Ishikawa (cell line): Measurements from ENCODE around the gene ITIH5.
A peak's percentile ranks its signal among the peaks of the same experiment; 100 is the strongest.

Experiments
- CEBPB ChIP-seq: IDR thresholded peaks from 2 replicates; pipeline ENCODE4 v1.6.1; 2012
- CREB1 ChIP-seq: IDR thresholded peaks from 2 replicates; pipeline ENCODE4 v1.6.1; 2012; ENCODE audit warnings: low read depth
- EGR1 ChIP-seq: IDR thresholded peaks from 2 replicates; pipeline ENCODE4 v1.6.1; 2012
- EP300 ChIP-seq: IDR thresholded peaks from 2 replicates; pipeline ENCODE4 v1.6.1; 2012; ENCODE audit warnings: borderline replicate concordance
- FOXM1 ChIP-seq: IDR thresholded peaks from 2 replicates; pipeline ENCODE4 v1.6.1; 2012; ENCODE audit warnings: low read depth, borderline replicate concordance
- NFIC ChIP-seq: IDR thresholded peaks from 2 replicates; pipeline ENCODE4 v1.6.1; 2012
- RAD21 ChIP-seq: IDR thresholded peaks from 2 replicates; pipeline ENCODE4 v1.6.1; 2012; ENCODE audit warnings: low read depth
- TAF1 ChIP-seq: IDR thresholded peaks from 2 replicates; pipeline ENCODE4 v1.6.1; 2012; ENCODE audit warnings: low read depth, mild to moderate bottlenecking
- TCF12 ChIP-seq: IDR thresholded peaks from 2 replicates; pipeline ENCODE4 v1.6.1; 2012; ENCODE audit warnings: low read depth
- TEAD4 ChIP-seq: IDR thresholded peaks from 2 replicates; pipeline ENCODE4 v1.6.1; 2012
- YY1 ChIP-seq: IDR thresholded peaks from 2 replicates; pipeline ENCODE4 v1.6.1; 2012; ENCODE audit warnings: low read depth
- ZBTB7A ChIP-seq: IDR thresholded peaks from 2 replicates; pipeline ENCODE4 v1.6.1; 2012; ENCODE audit warnings: low read depth
- TF ChIP-seq, protein P1 (sequence below): IDR thresholded peaks from 2 replicates; pipeline ENCODE4 v1.6.1; 2012; ENCODE audit warnings: low read depth, mild to moderate bottlenecking
- TF ChIP-seq, protein P2 (sequence below): IDR thresholded peaks from 2 replicates; pipeline ENCODE4 v1.6.1; 2012
- TF ChIP-seq, protein P3 (sequence below): IDR thresholded peaks from 2 replicates; pipeline ENCODE4 v1.6.1; 2012

The ITIH5 gene

DNA sequence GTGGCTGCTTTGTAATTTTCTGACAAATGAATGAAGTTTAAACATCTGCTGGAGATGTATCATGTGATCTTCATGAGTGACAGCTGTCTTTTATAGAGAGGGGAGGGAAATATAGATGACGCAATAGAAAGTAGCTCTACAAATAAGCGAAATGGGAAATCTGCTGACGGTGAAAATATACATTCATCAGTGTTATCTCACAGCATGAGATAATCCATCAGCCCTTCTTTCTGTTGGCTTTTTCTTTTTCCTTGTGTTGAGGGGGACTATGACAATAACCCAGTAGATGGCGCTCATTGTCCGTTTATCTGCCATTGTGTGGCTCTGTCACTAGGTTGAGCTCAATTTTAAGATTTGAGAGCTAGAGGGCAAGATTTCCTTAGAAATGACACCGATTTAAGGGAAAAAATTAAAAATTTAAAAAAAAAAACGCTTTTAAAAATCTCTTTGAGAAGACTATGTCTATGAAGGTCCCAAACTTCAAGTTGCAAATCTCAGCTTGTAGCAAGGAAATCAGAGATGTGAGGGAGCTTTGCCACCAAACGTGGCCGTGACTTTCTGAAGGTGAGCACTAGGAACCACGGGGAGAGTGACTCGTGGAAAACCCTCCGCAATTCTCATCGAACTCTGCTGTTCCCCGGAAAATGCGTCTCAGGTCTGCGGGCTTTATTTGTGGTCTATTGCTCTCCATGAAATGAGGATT, 141.3 kb downstream of the ITIH5 start:
- TF ChIP-seq TCF12 (no peak), EGR1 (no peak), YY1 (no peak), RAD21 (peak; percentile 91)

DNA sequence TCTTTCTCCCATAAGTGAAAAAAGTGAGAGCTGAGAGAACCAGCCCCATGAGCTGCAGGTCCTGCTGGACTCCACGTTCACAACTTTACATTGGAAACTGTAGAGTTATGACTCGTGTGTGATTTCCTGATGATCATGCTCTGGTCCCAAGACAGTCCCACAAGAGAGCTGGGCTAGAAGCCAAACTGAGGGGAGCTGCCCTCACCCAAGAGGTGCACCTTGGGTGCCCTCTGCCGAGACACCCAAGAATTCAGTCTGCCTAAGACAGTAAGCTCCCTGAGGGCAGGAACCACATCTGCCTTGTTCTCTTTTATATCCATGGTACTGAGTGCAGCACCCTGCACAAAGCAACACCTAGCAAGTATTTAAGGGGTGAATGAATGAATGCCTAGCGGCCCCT, 143.1 kb downstream of the ITIH5 start:
- TF ChIP-seq TAF1, result no peak
- TF ChIP-seq FOXM1, result no peak
- TF ChIP-seq ZBTB7A, result no peak
- TF ChIP-seq, protein P1, sequence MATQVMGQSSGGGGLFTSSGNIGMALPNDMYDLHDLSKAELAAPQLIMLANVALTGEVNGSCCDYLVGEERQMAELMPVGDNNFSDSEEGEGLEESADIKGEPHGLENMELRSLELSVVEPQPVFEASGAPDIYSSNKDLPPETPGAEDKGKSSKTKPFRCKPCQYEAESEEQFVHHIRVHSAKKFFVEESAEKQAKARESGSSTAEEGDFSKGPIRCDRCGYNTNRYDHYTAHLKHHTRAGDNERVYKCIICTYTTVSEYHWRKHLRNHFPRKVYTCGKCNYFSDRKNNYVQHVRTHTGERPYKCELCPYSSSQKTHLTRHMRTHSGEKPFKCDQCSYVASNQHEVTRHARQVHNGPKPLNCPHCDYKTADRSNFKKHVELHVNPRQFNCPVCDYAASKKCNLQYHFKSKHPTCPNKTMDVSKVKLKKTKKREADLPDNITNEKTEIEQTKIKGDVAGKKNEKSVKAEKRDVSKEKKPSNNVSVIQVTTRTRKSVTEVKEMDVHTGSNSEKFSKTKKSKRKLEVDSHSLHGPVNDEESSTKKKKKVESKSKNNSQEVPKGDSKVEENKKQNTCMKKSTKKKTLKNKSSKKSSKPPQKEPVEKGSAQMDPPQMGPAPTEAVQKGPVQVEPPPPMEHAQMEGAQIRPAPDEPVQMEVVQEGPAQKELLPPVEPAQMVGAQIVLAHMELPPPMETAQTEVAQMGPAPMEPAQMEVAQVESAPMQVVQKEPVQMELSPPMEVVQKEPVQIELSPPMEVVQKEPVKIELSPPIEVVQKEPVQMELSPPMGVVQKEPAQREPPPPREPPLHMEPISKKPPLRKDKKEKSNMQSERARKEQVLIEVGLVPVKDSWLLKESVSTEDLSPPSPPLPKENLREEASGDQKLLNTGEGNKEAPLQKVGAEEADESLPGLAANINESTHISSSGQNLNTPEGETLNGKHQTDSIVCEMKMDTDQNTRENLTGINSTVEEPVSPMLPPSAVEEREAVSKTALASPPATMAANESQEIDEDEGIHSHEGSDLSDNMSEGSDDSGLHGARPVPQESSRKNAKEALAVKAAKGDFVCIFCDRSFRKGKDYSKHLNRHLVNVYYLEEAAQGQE, result no peak
- no peak for TF ChIP-seq CEBPB
- TF ChIP-seq NFIC, result no peak
- no peak for TF ChIP-seq TCF12
- TF ChIP-seq TEAD4, result no peak

DNA sequence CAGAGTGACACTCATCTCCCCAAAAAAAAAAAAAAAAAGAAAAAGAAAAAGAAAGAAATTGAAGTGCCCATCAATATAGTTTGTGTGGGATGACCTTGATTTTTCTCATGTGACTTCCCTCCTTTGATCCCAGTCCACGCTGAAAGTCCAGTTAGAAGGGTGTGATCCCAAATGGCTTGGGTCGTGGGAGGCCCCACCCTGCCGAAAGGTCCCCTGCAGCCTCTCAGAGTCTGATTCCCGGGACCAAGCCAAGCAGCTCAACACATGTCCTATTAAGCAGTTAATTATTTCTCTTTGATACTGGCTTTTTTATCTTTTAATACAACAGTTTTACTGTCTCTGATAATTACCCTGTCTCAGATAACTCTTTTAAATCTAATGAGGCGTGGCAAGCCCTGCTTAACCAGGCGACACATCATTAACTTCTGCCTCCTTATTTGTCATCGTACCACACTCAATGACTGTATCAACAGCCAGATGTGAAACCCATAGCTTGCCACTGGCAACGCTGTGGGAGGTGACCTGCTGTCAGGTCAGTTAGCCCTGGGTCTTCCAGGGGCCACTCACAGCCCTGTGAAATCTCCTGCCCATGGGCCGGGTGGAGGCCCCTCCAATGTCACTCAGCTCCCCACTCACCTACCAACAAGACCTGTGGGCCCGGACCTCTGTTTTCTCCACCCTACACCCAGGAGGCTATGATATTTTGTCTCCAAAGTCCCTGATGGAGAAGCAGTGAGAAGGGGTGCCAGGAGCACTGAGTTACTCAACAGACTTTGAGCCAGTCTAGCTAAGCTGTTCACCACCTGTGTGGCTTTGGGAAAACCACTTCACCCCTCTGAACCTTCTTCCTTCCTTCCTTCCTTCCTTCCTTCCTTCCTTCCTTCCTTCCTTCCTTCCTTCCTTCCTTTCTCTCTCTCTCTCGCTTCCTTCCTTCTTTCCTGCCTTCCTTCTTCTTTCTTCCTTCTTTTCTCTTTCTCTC, 146.0 kb downstream of the ITIH5 start:
- 0 out of 2 replicates have a peak, but pooled peaks have one; percentile 30 for TF ChIP-seq TCF12
- TF ChIP-seq EP300, result no peak

DNA sequence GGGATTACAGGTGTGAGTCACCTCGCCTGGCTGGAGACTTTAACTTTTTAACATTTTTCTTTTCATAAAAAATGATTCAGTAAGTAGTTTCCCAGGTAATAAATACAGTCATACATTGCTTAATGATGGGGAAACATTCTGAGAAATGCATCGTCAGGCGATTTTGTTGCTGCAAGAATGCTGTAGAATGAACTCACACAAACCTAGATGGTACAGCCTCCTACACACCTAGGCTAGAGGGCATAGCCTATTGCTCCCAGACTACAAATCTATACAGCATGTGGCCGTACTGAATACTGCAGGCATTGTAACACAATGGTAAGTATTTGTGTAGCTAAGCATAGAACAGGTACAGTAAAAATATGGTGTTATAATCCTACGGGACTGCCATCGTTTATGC, 147.4 kb downstream of the ITIH5 start:
- TF ChIP-seq YY1 (no peak), RAD21 (no peak), EGR1 (no peak), FOXM1 (no peak)
- TF ChIP-seq, protein P2, sequence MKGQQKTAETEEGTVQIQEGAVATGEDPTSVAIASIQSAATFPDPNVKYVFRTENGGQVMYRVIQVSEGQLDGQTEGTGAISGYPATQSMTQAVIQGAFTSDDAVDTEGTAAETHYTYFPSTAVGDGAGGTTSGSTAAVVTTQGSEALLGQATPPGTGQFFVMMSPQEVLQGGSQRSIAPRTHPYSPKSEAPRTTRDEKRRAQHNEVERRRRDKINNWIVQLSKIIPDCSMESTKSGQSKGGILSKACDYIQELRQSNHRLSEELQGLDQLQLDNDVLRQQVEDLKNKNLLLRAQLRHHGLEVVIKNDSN, result no peak
- TF ChIP-seq, protein P1, result no peak

DNA sequence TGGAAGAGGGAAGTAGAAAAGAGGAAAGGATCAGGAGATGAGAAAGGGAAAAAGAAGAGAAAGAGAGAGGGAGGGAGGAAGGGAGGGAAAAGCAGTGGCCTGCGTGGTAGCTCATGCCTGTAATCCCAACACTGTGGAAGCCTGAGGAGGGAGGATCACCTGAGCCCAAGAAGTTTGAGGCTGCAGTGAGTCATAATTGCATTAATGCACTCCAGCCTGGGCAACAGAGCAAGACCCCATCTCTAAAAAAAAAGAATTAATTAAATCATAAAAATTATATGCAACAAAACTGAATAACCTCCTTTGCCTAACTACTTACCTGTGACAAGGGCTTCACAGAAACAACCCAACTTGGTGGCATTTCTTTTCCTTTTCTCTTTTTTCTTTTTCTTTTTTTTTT, 148.1 kb downstream of the ITIH5 start:
- TF ChIP-seq, protein P2, result no peak
- TF ChIP-seq EP300 (no peak), EGR1 (no peak), FOXM1 (no peak), CEBPB (no peak)

DNA sequence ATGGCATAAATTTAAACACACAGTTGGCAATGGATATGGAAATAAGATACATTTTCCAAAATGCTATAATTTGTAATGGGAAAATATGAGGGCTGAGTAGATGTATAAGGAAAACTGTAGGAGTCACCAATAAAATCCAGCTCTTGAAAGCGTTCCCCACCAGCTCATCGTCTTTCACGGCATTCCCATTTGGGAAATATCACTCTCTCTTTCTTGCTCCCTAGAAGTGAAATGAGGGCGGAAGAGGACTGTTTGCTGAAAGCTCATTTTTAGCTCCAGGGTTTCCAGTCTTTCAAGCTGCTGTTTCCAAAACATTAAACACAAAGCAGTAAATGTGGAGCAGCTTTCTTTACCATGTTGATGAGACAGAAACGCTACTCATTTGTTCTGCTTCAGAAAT, 151.3 kb downstream of the ITIH5 start:
- TF ChIP-seq, protein P3, sequence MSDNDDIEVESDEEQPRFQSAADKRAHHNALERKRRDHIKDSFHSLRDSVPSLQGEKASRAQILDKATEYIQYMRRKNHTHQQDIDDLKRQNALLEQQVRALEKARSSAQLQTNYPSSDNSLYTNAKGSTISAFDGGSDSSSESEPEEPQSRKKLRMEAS, result no peak
- TF ChIP-seq YY1, result no peak
- TF ChIP-seq CREB1, result no peak
- TF ChIP-seq TAF1, result no peak
- TF ChIP-seq, protein P2, result no peak
- no peak for TF ChIP-seq CEBPB
- TF ChIP-seq NFIC, result no peak
- TF ChIP-seq TEAD4, result no peak
- no peak for TF ChIP-seq FOXM1
- TF ChIP-seq EP300, result no peak
- TF ChIP-seq TCF12, result no peak
- no peak for TF ChIP-seq ZBTB7A
- no peak for TF ChIP-seq EGR1
- TF ChIP-seq, protein P1, result no peak
- no peak for TF ChIP-seq RAD21
